Loucy (cell line): ENCODE data around the gene RNF103.

ENCODE experiments used
- EZH2phosphoT487 ChIP-seq: fragments of 200-600 bp; IDR thresholded peaks from 2 replicates; pipeline ENCODE4 v1.6.1; 2018; ENCODE audit warnings: antibody characterized with exemption, mild to moderate bottlenecking, moderate library complexity, borderline replicate concordance
- TF ChIP-seq, protein P1 (sequence below): fragments of 200-600 bp; sonication (generic); conservative IDR thresholded peaks from 2 replicates; pipeline ENCODE4 v1.5.1; 2014; ENCODE audit warnings: mild to moderate bottlenecking, antibody characterized with exemption, low read length

DNA sequence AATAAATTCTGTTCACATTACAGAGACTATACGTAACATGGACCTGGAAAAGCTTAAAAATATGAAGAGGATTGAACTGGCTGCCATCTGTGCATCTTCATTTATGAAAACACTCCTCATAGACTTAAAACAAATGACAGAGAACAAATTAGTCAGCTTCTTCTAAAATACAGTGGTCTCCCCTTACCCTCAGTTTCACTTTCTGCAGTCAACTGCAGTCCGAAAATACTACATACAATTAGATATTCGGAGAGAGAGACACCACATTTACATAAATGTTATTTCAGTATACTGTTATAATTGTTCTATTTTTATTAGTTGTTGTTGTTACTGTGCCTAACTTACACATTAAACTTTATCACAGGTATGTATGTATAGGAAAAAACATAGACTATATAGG, 6.5 kb downstream of the RNF103 start:
- TF ChIP-seq, protein P1, sequence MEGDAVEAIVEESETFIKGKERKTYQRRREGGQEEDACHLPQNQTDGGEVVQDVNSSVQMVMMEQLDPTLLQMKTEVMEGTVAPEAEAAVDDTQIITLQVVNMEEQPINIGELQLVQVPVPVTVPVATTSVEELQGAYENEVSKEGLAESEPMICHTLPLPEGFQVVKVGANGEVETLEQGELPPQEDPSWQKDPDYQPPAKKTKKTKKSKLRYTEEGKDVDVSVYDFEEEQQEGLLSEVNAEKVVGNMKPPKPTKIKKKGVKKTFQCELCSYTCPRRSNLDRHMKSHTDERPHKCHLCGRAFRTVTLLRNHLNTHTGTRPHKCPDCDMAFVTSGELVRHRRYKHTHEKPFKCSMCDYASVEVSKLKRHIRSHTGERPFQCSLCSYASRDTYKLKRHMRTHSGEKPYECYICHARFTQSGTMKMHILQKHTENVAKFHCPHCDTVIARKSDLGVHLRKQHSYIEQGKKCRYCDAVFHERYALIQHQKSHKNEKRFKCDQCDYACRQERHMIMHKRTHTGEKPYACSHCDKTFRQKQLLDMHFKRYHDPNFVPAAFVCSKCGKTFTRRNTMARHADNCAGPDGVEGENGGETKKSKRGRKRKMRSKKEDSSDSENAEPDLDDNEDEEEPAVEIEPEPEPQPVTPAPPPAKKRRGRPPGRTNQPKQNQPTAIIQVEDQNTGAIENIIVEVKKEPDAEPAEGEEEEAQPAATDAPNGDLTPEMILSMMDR = no peak
- no peak for TF ChIP-seq EZH2phosphoT487
